HG02943 (cell line): ENCODE data around the gene GPRIN1.
A peak's percentile ranks its signal among the peaks of the same experiment; 100 is the strongest.

ENCODE experiments used
- ATAC-seq: cut with Tn5 transposase; IDR thresholded peaks from one replicate; pipeline ENCODE4 v1.9.1; 2021; ENCODE audit warnings: mild to moderate bottlenecking, low read depth, moderate library complexity; ENCODE audit not compliant: unreplicated experiment

Gene GPRIN1

GRCh38 chr5:176609724-176610434, at the start of gene GPRIN1:
Gene GPRIN1, minus strand, starts transcription at chr5:176610156. Its CDS starts 10,322 bp downstream, at chr5:176599834.
- no peak for ATAC-seq

GRCh38 chr5:176659512-176659839, 49.5 kb upstream of the GPRIN1 start:
- no peak for ATAC-seq

GRCh38 chr5:176658817-176659511, 49.0 kb upstream of the GPRIN1 start:
- ATAC-seq, result no peak

GRCh38 chr5:176658007-176658599, 48.1 kb upstream of the GPRIN1 start:
- ATAC-seq, result peak; percentile 49

GRCh38 chr5:176656467-176656990, 46.6 kb upstream of the GPRIN1 start:
- no peak for ATAC-seq

GRCh38 chr5:176654856-176655255, 44.9 kb upstream of the GPRIN1 start:
- no peak for ATAC-seq

- no peak for ATAC-seq
Observed at GRCh38 chr5:176653401-176654385, 43.7 kb upstream of the GPRIN1 start.

- ATAC-seq, result no peak
Observed at GRCh38 chr5:176652136-176652535, 42.2 kb upstream of the GPRIN1 start.

GRCh38 chr5:176651472-176651980, 41.6 kb upstream of the GPRIN1 start:
- ATAC-seq, result no peak

- ATAC-seq, result no peak
Observed at GRCh38 chr5:176650354-176650884, 40.5 kb upstream of the GPRIN1 start.

- ATAC-seq, result no peak
Observed at GRCh38 chr5:176648474-176649194, 38.7 kb upstream of the GPRIN1 start.

GRCh38 chr5:176647843-176648473, 38.0 kb upstream of the GPRIN1 start:
- no peak for ATAC-seq

GRCh38 chr5:176647030-176647842, 37.3 kb upstream of the GPRIN1 start, which contains the start of gene TSPAN17:
Gene TSPAN17, plus strand, starts transcription at chr5:176647484. Its CDS starts 132 bp downstream, at chr5:176647616.
- ATAC-seq, result peak; percentile 91

- ATAC-seq, result peak; percentile 17
Observed at GRCh38 chr5:176646707-176647029, 36.7 kb upstream of the GPRIN1 start.

GRCh38 chr5:176646049-176646706, 36.2 kb upstream of the GPRIN1 start:
- ATAC-seq, result no peak

GRCh38 chr5:176644878-176645670, 35.1 kb upstream of the GPRIN1 start:
- no peak for ATAC-seq

- no peak for ATAC-seq
Observed at GRCh38 chr5:176644294-176644693, 34.3 kb upstream of the GPRIN1 start.
